Activated naive CD4-positive, alpha-beta T cell treated with anti-CD3 and anti-CD28 coated beads for 36 hours (primary cell): ENCODE results near the gene WSB1. TPM values are rescaled to one million over a fixed set of nuclear protein-coding genes. Genes with fewer than 3 reads are reported as not detected.

Source experiments
- CTCF ChIA-PET: fragments of 350-600 bp; sonication (Branson Sonifier 250); formaldehyde crosslinking; loops from one replicate; lab custom pipeline; 2021; ENCODE audit warnings: antibody characterized with exemption; lab: Charles Lee
- DNase-seq: peaks from one replicate; pipeline ENCODE4 v3.0.0-alpha.2; 2020
- H3K27ac Mint-ChIP-seq: one replicate; pipeline ENCODE4 v1.8.0; 2021; ENCODE audit warnings: mild to moderate bottlenecking, mixed read lengths
- H3K27me3 Mint-ChIP-seq: one replicate; pipeline ENCODE4 v1.8.0; 2021; ENCODE audit warnings: low read depth, mixed read lengths
- H3K36me3 Mint-ChIP-seq: one replicate; pipeline ENCODE4 v1.8.0; 2021; ENCODE audit warnings: low read depth, mixed read lengths
- H3K4me1 Mint-ChIP-seq: one replicate; pipeline ENCODE4 v1.8.0; 2021; ENCODE audit warnings: low read depth, mixed read lengths
- H3K4me3 Mint-ChIP-seq: one replicate; pipeline ENCODE4 v1.8.0; 2021; ENCODE audit warnings: mild to moderate bottlenecking, moderate library complexity, mixed read lengths
- H3K9me3 Mint-ChIP-seq: one replicate; pipeline ENCODE4 v1.8.0; 2021; ENCODE audit warnings: mixed read lengths
- intact Hi-C: fragments of 100-400 bp; cut with micrococcal nuclease; formaldehyde crosslinking; loops from one replicate; pipeline ENCODE4 v1.15.1; 2023
- total RNA-seq, 2 experiments: library from RNA; stranded (reverse); gene quantifications; one replicate each; pipeline ENCODE4 v1.2.3, GENCODE V29; 2021

Gene WSB1
- total RNA-seq, 2 experiments from 2014 or later, result 112 to 118 TPM

DNA sequence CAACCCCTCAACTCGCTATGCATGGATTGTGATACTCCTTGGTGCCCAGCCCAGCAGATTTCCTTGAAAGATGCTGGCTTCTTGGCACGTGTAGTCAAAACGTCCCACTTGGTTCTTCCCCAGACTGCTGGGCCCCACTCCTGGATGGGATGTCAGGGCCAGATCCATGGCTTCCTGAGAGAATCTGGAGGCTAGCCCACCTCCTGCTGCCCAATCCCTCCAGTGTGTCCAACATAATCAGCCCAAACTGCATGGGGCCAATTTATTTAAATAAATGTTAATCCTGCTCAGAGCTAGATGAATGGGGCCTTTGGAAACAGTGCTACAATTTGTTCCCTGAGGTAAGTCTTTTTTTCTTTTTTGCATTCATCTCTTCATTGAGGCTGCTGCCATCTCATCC, 49.4 kb downstream of the WSB1 start:
- H3K27me3 Mint-ChIP-seq, result no peaks in the 10 kb centered on the region
- H3K4me3 Mint-ChIP-seq, result no peak overlapping the region
- no peaks in the 10 kb centered on the region for H3K9me3 Mint-ChIP-seq
- no peak overlapping the region for H3K27ac Mint-ChIP-seq
- CTCF ChIA-PET, result interaction anchor here (1.4 to 2.7 kb wide), 2 partner anchors 11 to 107 kb away, joined by 6 to 19 read pairs; no protein-coding TSS in a partner anchor
- H3K4me1 Mint-ChIP-seq, result peaks cover 8% of the 10 kb centered on the region
- intact Hi-C loops, result no loop called here
- H3K36me3 Mint-ChIP-seq, result no peaks in the 10 kb centered on the region
- no peak for DNase-seq

DNA sequence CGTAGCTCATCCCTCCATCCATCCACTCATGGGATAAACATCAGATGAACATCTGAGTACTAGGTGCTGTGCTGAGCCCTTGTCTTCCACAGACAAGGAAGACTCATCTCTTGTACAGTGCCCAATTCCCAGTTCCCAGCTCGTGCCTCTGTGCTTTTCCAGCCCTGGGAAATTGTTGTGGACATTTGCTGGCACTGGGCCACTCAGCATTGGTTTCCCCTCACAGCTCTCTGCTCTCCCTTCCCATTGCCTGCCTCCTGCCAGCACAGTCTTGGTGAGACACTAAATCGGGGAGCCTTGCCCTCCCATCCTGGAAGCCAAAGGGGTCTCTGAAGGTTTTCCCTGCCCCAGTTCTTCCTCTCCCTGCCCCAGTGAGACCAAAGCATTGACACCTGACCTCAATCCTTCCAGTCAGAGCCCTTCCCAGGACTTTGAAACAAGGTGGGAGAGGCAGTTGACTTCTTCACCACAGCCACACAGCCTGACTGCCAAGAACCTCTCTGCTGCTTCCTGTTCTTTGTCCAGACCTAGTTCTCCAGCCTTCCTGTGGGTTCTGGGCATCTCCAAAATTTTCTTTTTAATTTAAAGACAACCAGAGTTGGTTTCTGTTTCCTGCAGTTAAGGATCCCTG, 50.2 kb downstream of the WSB1 start:
- intact Hi-C loops, result no loop called here
- CTCF ChIA-PET, result interaction anchor here (0.6 to 2.7 kb wide), 6 partner anchors 10 to 306 kb away, joined by 3 to 19 read pairs (median 4); no protein-coding TSS in a partner anchor
- H3K4me3 Mint-ChIP-seq, result no peak overlapping the region
- H3K27ac Mint-ChIP-seq, result no peak overlapping the region
- no peaks in the 10 kb centered on the region for H3K36me3 Mint-ChIP-seq
- H3K9me3 Mint-ChIP-seq, result no peaks in the 10 kb centered on the region
- H3K4me1 Mint-ChIP-seq, result peaks cover 14% of the 10 kb centered on the region
- DNase-seq, result no peak
- H3K27me3 Mint-ChIP-seq, result no peaks in the 10 kb centered on the region

DNA sequence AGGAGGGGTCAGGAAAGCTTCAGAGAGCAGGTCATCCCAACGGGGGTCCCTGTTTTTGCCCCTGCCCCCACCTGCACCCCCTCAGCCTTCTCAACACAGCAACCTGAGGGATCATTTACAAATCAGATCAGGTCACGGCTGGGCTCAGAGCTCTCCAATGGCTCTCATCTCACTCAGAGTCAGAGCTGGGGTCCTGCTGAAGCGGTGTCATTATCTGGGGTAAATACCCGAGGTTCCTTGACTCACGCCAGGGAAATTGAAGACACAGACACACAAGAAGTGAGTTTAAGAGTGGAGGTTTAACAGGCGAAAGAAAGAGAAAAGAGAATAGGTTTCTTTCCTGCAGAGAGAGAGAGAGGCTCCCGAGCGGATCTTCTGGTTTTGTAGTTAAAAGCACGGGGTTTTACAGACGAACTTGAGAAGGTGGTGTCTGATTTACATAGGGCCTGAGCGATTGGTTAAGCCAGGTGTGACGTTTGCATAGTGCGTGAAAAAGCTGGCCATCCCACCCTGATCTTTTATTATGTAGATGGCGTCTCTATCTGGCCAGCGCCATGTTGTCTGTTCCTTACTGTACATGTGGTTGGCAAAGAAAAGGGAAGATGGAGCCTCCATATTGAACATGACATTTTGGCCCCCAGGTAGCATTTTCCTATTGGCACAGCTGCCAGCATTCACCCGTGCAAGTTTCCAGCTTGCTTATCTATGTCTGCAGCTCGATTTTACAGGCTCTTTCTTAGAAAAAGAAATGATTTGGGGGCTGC, 51.4 kb downstream of the WSB1 start:
- no peaks in the 10 kb centered on the region for H3K9me3 Mint-ChIP-seq

DNA sequence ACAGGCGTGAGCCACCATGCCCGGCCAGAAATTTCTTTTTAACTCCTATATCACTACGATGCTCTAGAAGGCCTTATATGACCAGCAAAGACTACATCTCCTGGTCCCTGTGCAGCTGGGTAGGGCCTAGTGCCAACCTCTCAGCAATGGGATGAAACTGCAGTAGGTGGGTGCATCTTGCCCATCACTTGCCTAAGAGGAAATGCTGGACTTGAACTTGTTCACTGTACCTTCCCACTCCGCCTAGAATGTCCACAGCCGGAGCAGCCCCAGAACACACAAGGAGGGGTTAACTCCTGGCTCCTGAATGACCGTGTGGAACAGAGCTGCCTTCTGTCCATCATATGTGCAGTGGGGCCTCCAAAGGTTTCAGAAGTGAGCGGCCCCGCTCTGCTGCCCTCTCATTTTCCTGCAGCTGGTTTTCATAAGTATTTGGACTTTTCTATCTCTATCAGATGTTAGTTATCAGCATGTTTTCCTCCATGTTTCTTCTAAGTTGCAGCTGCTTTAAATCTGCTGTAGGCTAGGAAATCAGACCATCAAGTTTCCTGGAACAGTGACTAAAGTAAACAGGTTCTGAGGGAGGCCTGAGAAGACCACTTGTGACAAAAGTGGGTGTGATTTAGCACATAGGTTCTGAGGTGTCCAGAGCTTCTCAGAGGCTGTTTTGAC, 52.5 kb downstream of the WSB1 start:
- Mint-ChIP-seq H3K9me3 (no peaks in the 10 kb centered on the region), H3K36me3 (no peaks in the 10 kb centered on the region), H3K27me3 (no peaks in the 10 kb centered on the region), H3K4me3 (no peak overlapping the region), H3K27ac (no peak overlapping the region), H3K4me1 (peaks cover 8% of the 10 kb centered on the region)
- intact Hi-C loops, result no loop called here
- CTCF ChIA-PET, result no interaction called here
- DNase-seq, result no peak

More for the DNA sequence above, 51.4 kb downstream of the WSB1 start:
- CTCF ChIA-PET, result interaction anchor here (0.6 to 2.7 kb wide), 4 partner anchors 13 to 411 kb away, joined by 3 to 19 read pairs (median 4); no protein-coding TSS in a partner anchor
- H3K36me3 Mint-ChIP-seq, result no peaks in the 10 kb centered on the region
- no peak for DNase-seq
- intact Hi-C loops, result no loop called here
- no peaks in the 10 kb centered on the region for H3K27me3 Mint-ChIP-seq
- no peak overlapping the region for H3K27ac Mint-ChIP-seq
- peaks cover 8% of the 10 kb centered on the region for H3K4me1 Mint-ChIP-seq
- no peak overlapping the region for H3K4me3 Mint-ChIP-seq

DNA sequence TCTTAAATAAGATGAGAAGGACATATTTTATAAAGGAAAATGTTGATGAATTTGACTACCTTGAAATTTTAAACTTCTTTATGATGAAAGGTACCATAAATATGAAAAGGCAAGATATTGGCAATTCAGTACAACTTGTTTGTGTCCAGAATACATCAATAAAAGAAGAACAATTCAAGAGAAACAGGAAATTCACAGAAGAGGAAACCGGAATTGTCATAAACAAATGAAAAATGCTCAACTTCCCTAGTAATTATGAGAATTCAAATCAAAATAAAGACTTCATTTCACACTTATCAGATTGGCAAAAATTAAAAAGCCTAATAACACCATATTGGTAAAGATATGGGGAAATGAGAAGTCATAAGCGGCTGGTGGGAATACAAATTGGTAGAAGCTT, 54.3 kb downstream of the WSB1 start:
- intact Hi-C loops, result loop anchor here (2.0 kb wide), 1 partner anchor 15 kb away; no protein-coding TSS in a partner anchor
- H3K4me3 Mint-ChIP-seq, result peak overlapping the region; percentile 60
- no peaks in the 10 kb centered on the region for H3K9me3 Mint-ChIP-seq
- CTCF ChIA-PET, result interaction anchor here (1.7 to 3.0 kb wide), 2 partner anchors 111 to 251 kb away, joined by 6 to 13 read pairs; no protein-coding TSS in a partner anchor
- no peak overlapping the region for H3K27ac Mint-ChIP-seq
- DNase-seq, result no peak
- peaks cover 21% of the 10 kb centered on the region for H3K4me1 Mint-ChIP-seq
- no peaks in the 10 kb centered on the region for H3K36me3 Mint-ChIP-seq
- no peaks in the 10 kb centered on the region for H3K27me3 Mint-ChIP-seq

DNA sequence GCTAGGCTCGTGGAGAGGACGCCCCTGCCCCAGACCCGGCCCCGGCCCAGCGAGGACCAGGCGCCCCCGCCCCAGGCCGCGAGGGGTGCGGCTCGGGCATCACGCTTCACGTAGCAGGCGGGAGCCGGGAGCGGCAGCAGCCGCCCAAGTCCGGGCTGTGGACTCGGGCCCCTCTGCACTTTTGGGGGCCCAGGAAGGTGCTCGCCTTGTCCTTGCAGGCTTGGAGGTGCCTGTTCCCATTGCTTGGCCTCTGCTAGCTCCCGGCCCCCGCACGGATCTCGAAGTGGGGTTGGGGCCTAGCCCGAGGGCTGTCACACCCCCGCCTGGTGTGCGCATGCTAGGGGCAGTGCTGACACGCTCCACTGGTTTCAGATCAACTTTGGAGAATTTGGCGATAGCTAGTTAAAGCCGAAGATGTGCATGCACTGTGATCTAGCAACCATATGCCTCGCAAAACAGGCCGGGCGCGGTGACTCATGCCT, 55.7 kb downstream of the WSB1 start:
- intact Hi-C loops, result loop anchor here (1.0 to 2.0 kb wide), 2 partner anchors 17 to 113 kb away; no protein-coding TSS in a partner anchor
- Mint-ChIP-seq H3K27ac (no peak overlapping the region), H3K4me1 (peaks cover 27% of the 10 kb centered on the region), H3K9me3 (no peaks in the 10 kb centered on the region), H3K36me3 (no peaks in the 10 kb centered on the region), H3K27me3 (no peaks in the 10 kb centered on the region), H3K4me3 (no peak overlapping the region)
- no peak for DNase-seq
- CTCF ChIA-PET, result interaction anchor here (0.6 to 3.0 kb wide), 9 partner anchors 16 to 600 kb away, joined by 3 to 13 read pairs (median 4); no protein-coding TSS in a partner anchor

DNA sequence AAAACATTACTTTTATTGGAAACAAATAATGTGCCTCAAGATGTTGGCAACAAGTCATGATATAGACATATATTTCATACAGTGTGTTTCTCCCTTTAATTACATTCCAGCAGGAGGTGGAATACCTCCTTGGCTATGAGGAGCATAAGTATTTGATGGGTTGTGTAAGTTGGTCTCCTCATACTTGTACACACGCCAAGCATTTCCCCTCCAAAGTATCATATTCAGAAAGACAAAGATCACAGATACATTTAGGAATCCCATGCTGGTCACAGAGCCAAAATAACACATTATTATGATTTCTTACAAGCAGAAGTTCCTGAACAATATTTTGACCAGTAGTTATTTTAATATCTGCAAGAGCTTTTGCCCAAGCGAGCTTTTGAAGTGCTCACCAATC, 57.8 kb downstream of the WSB1 start:
- no peak overlapping the region for H3K4me3 Mint-ChIP-seq

DNA sequence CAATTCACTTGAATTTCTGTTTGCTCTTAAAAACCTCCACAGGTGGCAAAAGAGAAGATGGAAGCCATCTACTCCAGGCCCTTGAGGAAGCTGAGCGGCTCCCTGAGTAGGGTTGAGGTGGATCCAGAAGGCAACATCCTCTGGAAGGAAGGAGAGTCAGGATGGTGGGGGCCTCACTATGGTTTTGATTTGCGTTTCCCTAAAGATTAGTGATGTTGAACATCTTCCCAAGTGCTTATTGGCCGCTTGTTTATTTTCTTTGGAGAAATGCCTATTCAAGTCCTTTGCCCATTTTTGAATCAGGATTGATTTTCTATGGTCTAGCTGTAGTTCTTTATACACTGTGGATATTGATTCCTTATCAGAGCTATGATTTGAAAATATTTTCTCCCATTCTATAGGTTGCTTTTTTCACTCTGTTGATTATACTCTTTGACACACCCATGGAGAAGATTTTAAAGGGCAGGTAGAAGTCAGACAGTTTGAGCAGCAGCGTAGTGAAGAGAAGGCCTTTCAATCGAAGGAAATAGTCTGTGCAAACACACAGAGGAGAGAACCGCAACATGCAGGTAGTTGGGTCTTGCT, 58.6 kb downstream of the WSB1 start:
- peak overlapping the region; percentile 89 for H3K4me3 Mint-ChIP-seq
- H3K27ac Mint-ChIP-seq, result peak overlapping the region; percentile 93
- DNase-seq, result no peak
- H3K4me1 Mint-ChIP-seq, result peaks cover 28% of the 10 kb centered on the region
- CTCF ChIA-PET, result interaction anchor here (0.6 to 4.1 kb wide), 8 partner anchors 19 to 639 kb away, joined by 3 to 63 read pairs (median 3); no protein-coding TSS in a partner anchor
- no peaks in the 10 kb centered on the region for H3K9me3 Mint-ChIP-seq
- H3K27me3 Mint-ChIP-seq, result no peaks in the 10 kb centered on the region
- H3K36me3 Mint-ChIP-seq, result no peaks in the 10 kb centered on the region
- intact Hi-C loops, result loop anchor here (1.0 to 2.0 kb wide), 4 partner anchors 104 to 299 kb away; partner anchors contain the start of gene KSR1

More for the DNA sequence above, 57.8 kb downstream of the WSB1 start:
- Mint-ChIP-seq H3K4me1 (peaks cover 28% of the 10 kb centered on the region), H3K27ac (no peak overlapping the region), H3K27me3 (no peaks in the 10 kb centered on the region), H3K36me3 (no peaks in the 10 kb centered on the region), H3K9me3 (no peaks in the 10 kb centered on the region)
- intact Hi-C loops, result loop anchor here (2.0 kb wide), 1 partner anchor 105 kb away; the partner anchor contains the start of gene KSR1
- CTCF ChIA-PET, result interaction anchor here (0.6 to 1.4 kb wide), 6 partner anchors 19 to 640 kb away, joined by 3 to 6 read pairs (median 3); no protein-coding TSS in a partner anchor
- no peak for DNase-seq

DNA sequence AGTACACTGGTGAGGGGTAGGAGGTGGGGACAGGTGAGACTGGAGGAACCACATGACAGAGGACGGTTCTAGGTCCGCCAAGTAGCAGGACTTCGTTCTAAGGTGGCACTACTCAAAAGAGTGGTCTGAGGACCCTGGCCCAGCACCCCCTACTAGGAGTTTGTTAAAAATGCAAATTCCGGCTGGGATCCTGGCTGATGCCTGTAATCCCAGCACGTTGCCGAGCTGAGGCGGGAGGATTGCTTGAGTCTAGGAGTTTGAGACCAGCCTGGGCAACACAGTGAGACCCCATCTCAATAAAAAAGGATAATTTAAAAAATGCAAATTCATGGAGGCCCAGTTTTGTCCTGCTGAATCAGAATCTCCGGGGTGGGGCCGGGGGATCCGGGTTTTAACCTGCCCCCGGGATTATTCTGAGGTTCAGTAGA, 59.1 kb downstream of the WSB1 start:
- Mint-ChIP-seq H3K27ac (peak overlapping the region; percentile 93), H3K27me3 (no peaks in the 10 kb centered on the region), H3K4me3 (peak overlapping the region; percentile 89), H3K9me3 (no peaks in the 10 kb centered on the region), H3K36me3 (no peaks in the 10 kb centered on the region), H3K4me1 (peaks cover 28% of the 10 kb centered on the region)
- CTCF ChIA-PET, result interaction anchor here (1.1 to 4.1 kb wide), 5 partner anchors 20 to 298 kb away, joined by 3 to 63 read pairs (median 3); no protein-coding TSS in a partner anchor
- intact Hi-C loops, result loop anchor here (1.0 to 2.0 kb wide), 4 partner anchors 104 to 298 kb away; partner anchors contain the start of gene KSR1
- DNase-seq, result no peak

DNA sequence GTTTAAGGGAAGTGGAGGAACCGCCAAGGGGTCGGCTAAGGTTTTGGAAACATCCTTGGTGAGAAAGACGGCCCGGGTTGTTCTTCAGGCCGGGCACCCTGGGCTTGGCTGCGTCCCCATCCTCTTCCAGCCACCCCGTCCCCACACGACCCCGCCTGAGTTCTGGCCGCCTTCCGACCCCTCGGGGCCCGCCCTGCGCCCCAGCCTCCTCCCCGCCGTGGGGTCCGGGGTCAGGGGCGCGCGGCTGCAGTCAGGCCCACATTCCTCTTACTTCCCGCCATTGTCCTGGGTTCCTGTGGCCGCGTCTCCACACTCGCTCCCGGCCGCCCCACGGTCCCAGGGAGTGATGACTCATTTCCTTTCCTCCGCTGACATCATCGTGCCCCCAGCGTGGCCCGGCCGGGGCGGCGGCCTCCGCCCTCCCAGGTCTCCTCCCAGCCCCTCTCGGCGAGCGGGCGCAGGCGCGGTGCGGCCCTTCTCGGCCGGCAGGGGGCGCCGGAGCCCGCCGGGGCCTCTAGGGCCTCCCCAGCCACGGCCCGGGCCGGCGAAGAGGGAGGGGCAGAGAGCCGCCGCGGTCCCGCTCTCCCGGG, 59.6 kb downstream of the WSB1 start:
- Mint-ChIP-seq H3K36me3 (no peaks in the 10 kb centered on the region), H3K27me3 (no peaks in the 10 kb centered on the region), H3K9me3 (no peaks in the 10 kb centered on the region), H3K4me3 (peak overlapping the region; percentile 89), H3K27ac (peak overlapping the region; percentile 93), H3K4me1 (peaks cover 23% of the 10 kb centered on the region)
- CTCF ChIA-PET, result interaction anchor here (0.7 to 4.1 kb wide), 21 partner anchors 9 to 298 kb away, joined by 3 to 63 read pairs (median 5); no protein-coding TSS in a partner anchor
- intact Hi-C loops, result loop anchor here (1.0 to 2.0 kb wide), 4 partner anchors 103 to 298 kb away; partner anchors contain the start of gene KSR1
- peak; percentile 86 for DNase-seq

DNA sequence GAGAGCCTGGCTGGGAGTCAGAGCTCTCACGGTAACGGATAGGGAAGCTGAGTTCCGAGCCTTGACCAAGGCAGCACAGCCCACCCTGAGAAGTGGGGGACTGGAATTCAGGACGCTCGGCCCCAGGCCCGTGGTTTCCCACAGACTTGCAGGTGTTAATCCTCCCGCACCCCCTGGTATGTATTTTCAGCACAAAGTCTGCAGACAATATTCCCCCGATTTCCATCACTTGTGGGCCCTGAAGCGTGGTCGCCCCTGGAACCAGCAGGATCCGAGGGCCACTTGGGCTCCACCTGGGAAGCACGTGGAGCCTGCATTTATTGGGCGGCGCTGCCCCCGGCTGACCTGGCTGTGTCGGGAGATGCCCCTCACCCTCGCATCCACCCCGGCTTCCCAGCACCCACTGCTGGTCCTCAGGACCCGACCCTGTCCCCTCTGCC, 60.2 kb downstream of the WSB1 start:
- CTCF ChIA-PET, result interaction anchor here (0.7 to 4.1 kb wide), 26 partner anchors 9 to 297 kb away, joined by 3 to 63 read pairs (median 4); no protein-coding TSS in a partner anchor
- Mint-ChIP-seq H3K27ac (peak overlapping the region; percentile 56), H3K36me3 (no peaks in the 10 kb centered on the region)

More for the DNA sequence above, 60.2 kb downstream of the WSB1 start:
- Mint-ChIP-seq H3K4me3 (peak overlapping the region; percentile 89), H3K27me3 (no peaks in the 10 kb centered on the region), H3K9me3 (no peaks in the 10 kb centered on the region), H3K4me1 (peaks cover 21% of the 10 kb centered on the region)
- intact Hi-C loops, result no loop called here
- DNase-seq, result no peak
